Activated CD4-positive, alpha-beta memory T cell treated with anti-CD3 and anti-CD28 coated beads, Interleukin-2, amount 10 ng/mL, durations not matched to agents 7 days and 5 days (primary cell): ENCODE measurements around the gene PALLD. TPM values are rescaled to one million over a fixed set of nuclear protein-coding genes. Genes with fewer than 3 reads are reported as not detected.
"Not testable (repeated sequence)": the region's sequence is repeated elsewhere in the genome, so short reads cannot be mapped to it uniquely, and the experiment has no call there.

Experiments used
- CTCF ChIA-PET: fragments of 350-600 bp; sonication (Branson Sonifier 250); formaldehyde crosslinking; loops from one replicate; lab custom pipeline; 2021; ENCODE audit warnings: antibody characterized with exemption, inconsistent platforms; lab: Charles Lee
- POLR2A ChIA-PET: fragments of 350-600 bp; sonication (Branson Sonifier 250); formaldehyde crosslinking; loops from one replicate; lab custom pipeline; 2021; ENCODE audit warnings: antibody characterized with exemption; lab: Charles Lee
- DNase-seq: peaks from one replicate; pipeline ENCODE4 v3.0.0-alpha.2; 2020
- H3K27ac Mint-ChIP-seq: one replicate; pipeline ENCODE4 v1.8.0; 2021; ENCODE audit warnings: mild to moderate bottlenecking, mixed read lengths
- H3K27me3 Mint-ChIP-seq: one replicate; pipeline ENCODE4 v1.8.0; 2021; ENCODE audit warnings: mixed read lengths
- H3K36me3 Mint-ChIP-seq: one replicate; pipeline ENCODE4 v1.8.0; 2021; ENCODE audit warnings: low read depth, mixed read lengths
- H3K4me1 Mint-ChIP-seq: one replicate; pipeline ENCODE4 v1.8.0; 2021; ENCODE audit warnings: mixed read lengths
- H3K4me3 Mint-ChIP-seq: one replicate; pipeline ENCODE4 v1.8.0; 2021; ENCODE audit warnings: mild to moderate bottlenecking, mixed read lengths
- H3K9me3 Mint-ChIP-seq: one replicate; pipeline ENCODE4 v1.8.0; 2021; ENCODE audit warnings: mixed read lengths
- total RNA-seq, 2 experiments: library from RNA; stranded (reverse); gene quantifications; one replicate each; pipeline ENCODE4 v1.2.3, GENCODE V29; 2021

The PALLD gene
- total RNA-seq, 2 experiments from 2014 or later: 5.4 to 5.8 TPM

DNA sequence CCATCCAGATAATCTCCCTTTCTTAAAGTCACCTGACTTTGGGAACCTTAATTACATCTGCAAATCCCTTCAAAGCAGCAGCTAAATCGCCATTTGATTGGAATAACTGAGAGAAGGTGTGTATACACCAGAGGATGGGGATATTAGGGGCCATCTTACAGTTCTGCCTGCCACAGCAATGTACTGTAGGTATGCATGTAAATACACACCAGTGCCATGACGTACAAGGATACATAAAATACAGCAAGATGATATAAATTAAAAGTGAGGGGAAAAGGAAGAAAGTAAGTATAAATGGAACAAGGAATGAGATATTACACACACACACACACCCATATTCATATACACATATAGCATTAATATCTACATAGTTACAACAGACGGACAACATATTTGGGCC, 432.0 kb downstream of the PALLD start:
- H3K27me3 Mint-ChIP-seq: no peaks in the 10 kb centered on the region
- H3K9me3 Mint-ChIP-seq: peaks cover 25% of the 10 kb centered on the region
- peaks cover 2% of the 10 kb centered on the region for H3K4me1 Mint-ChIP-seq
- ChIA-PET CTCF (interaction anchor here (0.9 to 1.9 kb wide), 3 partner anchors 8 to 82 kb away, joined by 3 to 16 read pairs (median 6); partner anchors contain the start of gene CBR4), POLR2A (no interaction called here)
- H3K36me3 Mint-ChIP-seq: peaks cover 8% of the 10 kb centered on the region
- H3K27ac Mint-ChIP-seq: no peak overlapping the region
- H3K4me3 Mint-ChIP-seq: no peak overlapping the region
- DNase-seq: no peak

DNA sequence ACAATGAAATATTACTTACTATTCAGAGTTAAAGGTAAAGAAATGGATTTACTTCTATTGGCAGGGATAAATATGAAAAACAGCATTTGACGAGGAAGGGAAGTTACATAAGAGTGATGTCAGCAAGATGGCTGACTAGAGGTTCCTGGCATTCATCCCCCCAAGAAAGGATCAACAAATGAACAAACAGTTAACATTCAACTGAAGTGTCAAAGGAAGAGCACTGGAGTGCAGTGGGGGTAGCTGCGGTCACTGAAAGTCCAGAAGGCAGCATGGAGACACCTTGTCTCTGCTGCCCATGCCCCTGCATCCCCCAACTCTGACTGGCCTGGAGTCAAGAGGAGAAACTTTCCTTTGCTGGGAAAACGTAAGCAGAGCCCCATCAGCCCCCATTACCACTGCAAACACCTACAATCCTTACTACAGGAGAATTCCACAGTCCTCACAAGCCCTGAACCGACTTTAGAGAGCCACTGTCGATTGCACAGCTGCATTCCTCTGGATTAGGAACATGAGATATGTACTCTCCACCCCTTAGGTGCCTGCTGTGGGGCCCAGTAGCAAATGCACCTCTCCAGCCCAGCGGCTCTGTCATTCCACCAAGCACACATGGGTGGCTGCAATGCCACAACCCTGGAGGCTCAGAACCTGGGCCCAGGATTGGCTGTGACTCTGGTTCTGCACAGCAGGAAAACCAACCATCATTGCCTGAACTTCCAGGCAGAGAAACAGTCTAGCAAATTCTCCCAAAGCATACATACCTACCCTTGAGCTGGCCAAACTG, 433.8 kb downstream of the PALLD start:
- H3K27me3 Mint-ChIP-seq: no peaks in the 10 kb centered on the region
- ChIA-PET CTCF (interaction anchor here (1.9 kb wide), 1 partner anchor 10 kb away, joined by 16 read pairs; no protein-coding TSS in a partner anchor), POLR2A (no interaction called here)
- H3K4me3 Mint-ChIP-seq: no peak overlapping the region
- H3K4me1 Mint-ChIP-seq: peaks cover 2% of the 10 kb centered on the region
- H3K27ac Mint-ChIP-seq: no peak overlapping the region
- H3K36me3 Mint-ChIP-seq: peaks cover 8% of the 10 kb centered on the region
- no peak for DNase-seq
- H3K9me3 Mint-ChIP-seq: peaks cover 25% of the 10 kb centered on the region

DNA sequence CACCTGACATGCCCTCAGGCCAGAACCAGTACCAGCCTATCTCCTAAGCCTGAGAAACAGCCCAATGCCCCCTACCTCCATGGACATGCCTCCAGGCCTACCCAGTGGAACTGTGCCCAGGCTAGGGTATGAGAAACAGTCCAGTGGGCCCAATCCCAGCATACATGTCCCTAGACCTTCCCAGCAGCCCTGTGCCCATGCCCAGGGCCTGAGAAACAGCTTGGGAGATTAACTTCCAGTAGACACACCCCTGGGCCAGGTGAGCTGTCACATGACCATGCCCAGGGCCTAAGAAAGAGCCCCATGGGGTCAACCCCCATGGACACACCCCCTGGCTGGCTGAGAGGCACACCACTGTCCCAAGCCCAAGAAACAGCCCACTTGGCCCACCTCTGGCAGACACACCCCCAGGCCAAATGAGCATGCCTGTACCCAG, 434.4 kb downstream of the PALLD start:
- Mint-ChIP-seq H3K4me1 (peaks cover 2% of the 10 kb centered on the region), H3K4me3 (no peak overlapping the region), H3K9me3 (peaks cover 25% of the 10 kb centered on the region), H3K36me3 (peaks cover 8% of the 10 kb centered on the region), H3K27ac (no peak overlapping the region), H3K27me3 (no peaks in the 10 kb centered on the region)
- ChIA-PET POLR2A (no interaction called here), CTCF (no interaction called here)
- no peak for DNase-seq

DNA sequence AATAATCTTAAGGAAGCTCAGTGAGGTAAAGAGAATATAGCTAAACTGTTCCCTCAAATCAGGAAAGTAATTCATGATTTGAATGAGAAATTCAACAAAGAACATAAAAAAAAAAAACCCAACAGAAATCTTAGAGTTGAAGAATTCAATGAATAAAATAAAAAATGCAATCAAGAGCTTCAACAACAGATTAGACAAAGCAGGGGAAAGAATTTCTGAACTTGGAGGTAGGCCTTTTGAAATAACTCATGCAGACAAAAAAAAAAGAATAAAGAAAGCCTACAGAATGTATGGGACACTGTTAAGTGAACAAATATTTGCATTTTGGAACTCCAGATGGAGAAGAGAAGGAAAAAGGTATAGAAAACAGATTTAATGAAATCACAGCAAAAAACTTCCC, 435.3 kb downstream of the PALLD start:
- CTCF ChIA-PET: interaction anchor here (1.1 kb wide), 1 partner anchor 9 kb away, joined by 3 read pairs; no protein-coding TSS in a partner anchor
- POLR2A ChIA-PET: no interaction called here
- Mint-ChIP-seq H3K9me3 (peaks cover 29% of the 10 kb centered on the region), H3K4me1 (peaks cover 2% of the 10 kb centered on the region), H3K27me3 (no peaks in the 10 kb centered on the region), H3K4me3 (no peak overlapping the region), H3K36me3 (peaks cover 8% of the 10 kb centered on the region), H3K27ac (no peak overlapping the region)
- no peak for DNase-seq

DNA sequence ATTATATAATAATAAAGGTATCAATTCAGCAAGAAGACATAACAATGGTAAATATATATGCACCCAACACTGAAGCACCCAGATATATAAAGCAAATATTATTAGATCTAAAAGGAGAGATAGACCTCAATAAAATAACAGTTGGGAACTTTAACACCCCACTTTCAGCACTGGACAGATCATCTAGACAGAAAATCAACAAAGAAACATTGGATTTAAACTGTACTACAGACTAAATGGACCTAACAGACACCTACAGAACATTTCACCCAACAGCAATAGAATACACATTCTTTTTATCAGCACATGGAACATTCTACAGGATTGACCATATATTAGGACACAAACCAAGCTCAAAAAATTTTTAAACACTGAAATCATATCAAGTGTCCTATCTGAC, 436.6 kb downstream of the PALLD start:
- peaks cover 29% of the 10 kb centered on the region for H3K9me3 Mint-ChIP-seq
- no peaks in the 10 kb centered on the region for H3K27me3 Mint-ChIP-seq
- POLR2A ChIA-PET: no interaction called here
- no peak overlapping the region for H3K4me3 Mint-ChIP-seq
- peaks cover 8% of the 10 kb centered on the region for H3K36me3 Mint-ChIP-seq
- no peak overlapping the region for H3K27ac Mint-ChIP-seq
- H3K4me1 Mint-ChIP-seq: peaks cover 2% of the 10 kb centered on the region
- DNase-seq: no peak
- CTCF ChIA-PET: interaction anchor here (0.5 to 1.1 kb wide), 3 partner anchors 10 to 104 kb away, joined by 3 read pairs; no protein-coding TSS in a partner anchor

DNA sequence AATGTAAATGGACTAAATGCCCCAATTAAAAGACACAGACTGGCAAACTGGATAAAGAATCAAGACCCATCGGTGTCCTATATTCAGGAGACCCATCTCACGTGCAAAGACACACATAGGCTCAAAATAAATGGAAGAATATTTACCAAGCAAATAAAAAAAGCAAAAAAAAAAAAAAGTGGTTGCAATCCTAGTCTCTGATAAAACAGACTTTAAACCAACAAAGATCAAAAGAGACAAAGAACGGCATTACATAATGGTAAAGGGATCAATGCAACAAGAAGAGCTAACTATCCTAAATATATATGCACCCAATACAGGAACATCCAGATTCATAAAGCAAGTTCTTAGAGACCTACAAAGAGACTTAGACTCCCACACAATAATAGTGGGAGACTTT, 440.6 kb downstream of the PALLD start:
- DNase-seq, CTCF ChIA-PET, H3K36me3 Mint-ChIP-seq, H3K4me3 Mint-ChIP-seq, POLR2A ChIA-PET, H3K4me1 Mint-ChIP-seq, H3K27ac Mint-ChIP-seq, H3K27me3 Mint-ChIP-seq: not testable (repeated sequence)
- H3K9me3 Mint-ChIP-seq: peaks cover 20% of the 10 kb centered on the region

DNA sequence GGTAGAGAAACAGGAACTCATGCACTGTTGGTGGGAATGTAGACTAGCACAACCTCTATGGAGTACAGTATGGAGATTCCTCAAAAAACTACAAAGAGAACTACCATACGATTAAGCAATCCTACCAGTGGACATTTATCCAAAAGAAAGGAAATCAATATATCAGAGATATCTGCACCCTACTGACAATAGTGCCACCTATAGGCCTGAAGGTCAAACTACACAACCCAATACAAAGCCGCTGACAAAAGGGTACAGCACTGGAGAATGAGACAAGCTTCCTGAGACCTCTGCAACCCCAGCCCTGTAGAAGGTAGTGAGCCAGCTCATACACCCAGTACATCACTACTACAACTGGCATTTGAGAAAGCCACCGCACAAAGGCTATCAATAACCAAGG, 446.1 kb downstream of the PALLD start:
- no peaks in the 10 kb centered on the region for H3K4me1 Mint-ChIP-seq
- H3K36me3 Mint-ChIP-seq: no peaks in the 10 kb centered on the region
- ChIA-PET POLR2A (no interaction called here), CTCF (interaction anchor here (0.8 to 1.2 kb wide), 3 partner anchors 10 to 29 kb away, joined by 3 read pairs; no protein-coding TSS in a partner anchor)
- peaks cover 7% of the 10 kb centered on the region for H3K9me3 Mint-ChIP-seq
- DNase-seq: no peak
- no peak overlapping the region for H3K27ac Mint-ChIP-seq
- no peak overlapping the region for H3K4me3 Mint-ChIP-seq
- peaks cover 16% of the 10 kb centered on the region for H3K27me3 Mint-ChIP-seq

DNA sequence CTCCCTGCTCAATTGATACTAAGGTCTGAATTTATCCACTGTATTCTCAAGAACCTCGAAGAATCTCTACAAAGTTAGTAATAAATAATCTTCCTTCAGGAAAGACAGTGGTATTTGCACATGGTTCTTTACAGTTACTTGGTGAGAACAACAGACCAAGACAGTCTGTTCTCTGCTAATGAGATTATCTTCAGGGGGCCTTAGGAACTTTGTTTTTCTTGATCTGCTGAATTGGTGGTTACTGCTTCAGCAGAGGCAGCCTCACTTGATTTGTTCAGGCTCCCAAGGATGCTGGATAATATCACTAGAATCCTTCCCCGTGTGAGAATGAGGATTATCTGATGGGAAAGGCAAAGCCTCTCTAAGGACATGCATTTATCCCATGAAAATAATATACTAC, 448.4 kb downstream of the PALLD start:
- Mint-ChIP-seq H3K27me3 (peaks cover 28% of the 10 kb centered on the region), H3K9me3 (no peaks in the 10 kb centered on the region), H3K36me3 (no peaks in the 10 kb centered on the region), H3K4me1 (no peaks in the 10 kb centered on the region), H3K27ac (no peak overlapping the region), H3K4me3 (no peak overlapping the region)
- ChIA-PET POLR2A (no interaction called here), CTCF (no interaction called here)
- no peak for DNase-seq

DNA sequence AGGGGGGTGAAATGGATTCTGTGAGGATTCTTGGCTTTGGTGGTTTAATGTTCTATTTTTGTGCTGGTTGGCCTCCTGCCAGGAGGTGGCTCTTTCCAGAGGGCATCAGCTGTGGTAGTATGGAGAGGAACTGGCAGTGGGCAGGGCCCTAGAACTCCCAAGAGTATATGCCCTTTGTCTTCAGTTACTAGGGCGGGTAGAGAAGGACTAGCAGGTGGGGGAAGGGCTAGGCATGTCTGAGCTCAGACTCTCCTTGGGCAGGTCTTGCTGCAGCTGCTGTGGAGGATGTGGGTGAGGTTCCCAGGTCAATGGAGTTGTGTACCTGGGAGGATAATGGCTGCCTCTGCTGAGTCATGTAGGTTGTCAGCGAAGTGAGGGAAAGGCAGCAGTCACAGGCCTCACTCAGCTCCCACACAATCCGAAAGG, 456.0 kb downstream of the PALLD start:
- not testable (repeated sequence) for H3K27ac Mint-ChIP-seq, H3K4me3 Mint-ChIP-seq, H3K36me3 Mint-ChIP-seq, H3K4me1 Mint-ChIP-seq, H3K9me3 Mint-ChIP-seq, DNase-seq
- H3K27me3 Mint-ChIP-seq: peaks cover 22% of the 10 kb centered on the region
- POLR2A ChIA-PET: interaction anchor here (0.6 kb wide), 1 partner anchor 33 kb away, joined by 3 read pairs; no protein-coding TSS in a partner anchor
- CTCF ChIA-PET: interaction anchor here (1.0 to 1.7 kb wide), 2 partner anchors 10 to 30 kb away, joined by 3 to 6 read pairs; no protein-coding TSS in a partner anchor

DNA sequence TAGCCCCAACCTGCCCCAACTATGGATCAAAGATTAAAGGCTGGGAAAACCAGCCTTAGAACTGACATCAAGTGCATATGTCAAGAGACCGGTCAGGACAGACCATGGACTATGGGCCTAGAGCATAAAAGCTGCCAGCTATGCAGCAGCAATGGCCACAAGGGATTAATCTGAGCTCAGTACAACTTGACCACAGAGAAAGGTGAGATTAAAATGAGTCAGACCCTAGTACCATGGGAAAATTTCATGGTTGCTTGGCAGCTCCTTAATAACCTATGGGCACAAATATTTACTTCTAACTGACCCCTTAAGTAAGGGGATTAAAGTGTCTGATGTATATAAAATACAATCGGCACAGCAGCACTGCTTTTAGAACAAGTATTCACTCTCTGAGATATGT, 458.8 kb downstream of the PALLD start:
- H3K4me3 Mint-ChIP-seq: no peak overlapping the region
- H3K27ac Mint-ChIP-seq: no peak overlapping the region
- H3K27me3 Mint-ChIP-seq: peaks cover 7% of the 10 kb centered on the region
- ChIA-PET POLR2A (no interaction called here), CTCF (no interaction called here)
- H3K9me3 Mint-ChIP-seq: peaks cover 4% of the 10 kb centered on the region
- H3K4me1 Mint-ChIP-seq: no peaks in the 10 kb centered on the region
- H3K36me3 Mint-ChIP-seq: no peaks in the 10 kb centered on the region
- no peak for DNase-seq

DNA sequence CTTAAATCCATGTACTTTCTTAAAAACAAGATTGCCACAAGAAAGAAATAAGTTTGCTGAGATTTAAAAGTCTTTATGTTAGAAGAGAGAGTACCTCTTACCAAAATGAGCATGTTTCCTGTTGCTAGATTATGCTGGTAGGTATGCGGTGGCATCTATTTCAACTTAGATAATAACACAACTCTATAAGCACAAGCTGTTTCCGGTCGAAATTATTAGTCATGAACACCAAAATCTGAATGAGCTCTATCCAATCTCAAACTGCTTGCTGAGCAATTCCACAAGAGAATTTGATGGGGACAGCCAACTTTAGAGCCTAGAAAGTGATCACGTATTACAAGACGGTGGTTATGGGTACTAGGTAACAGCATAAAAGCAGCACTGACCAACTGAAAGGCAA, 463.9 kb downstream of the PALLD start:
- DNase-seq: no peak
- ChIA-PET POLR2A (no interaction called here), CTCF (no interaction called here)
- Mint-ChIP-seq H3K27me3 (peaks cover 1% of the 10 kb centered on the region), H3K36me3 (no peaks in the 10 kb centered on the region), H3K4me3 (no peak overlapping the region), H3K4me1 (no peaks in the 10 kb centered on the region), H3K27ac (no peak overlapping the region), H3K9me3 (no peaks in the 10 kb centered on the region)

DNA sequence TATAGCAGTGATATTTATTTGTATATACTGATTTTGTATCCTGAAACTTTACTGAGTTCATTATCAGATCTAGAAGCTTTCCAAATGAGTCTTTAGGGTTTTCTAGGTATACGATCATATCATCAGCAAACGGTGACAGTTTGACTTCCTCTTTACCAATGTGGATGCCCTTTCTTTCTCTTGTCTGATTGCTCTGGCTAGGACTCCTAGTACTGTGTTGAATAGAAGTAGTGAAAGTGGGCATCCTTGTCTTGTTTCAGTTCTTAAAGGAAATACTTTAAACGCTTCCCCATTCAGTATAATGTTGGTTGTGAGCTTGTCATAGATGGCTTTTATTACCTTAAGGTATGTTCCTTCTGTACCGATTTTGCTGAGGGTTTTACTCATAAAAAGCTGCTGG, 475.7 kb downstream of the PALLD start:
- Mint-ChIP-seq H3K4me3 (no peak overlapping the region), H3K36me3 (peaks cover 22% of the 10 kb centered on the region), H3K27me3 (peaks cover 10% of the 10 kb centered on the region), H3K27ac (no peak overlapping the region), H3K9me3 (peaks cover 16% of the 10 kb centered on the region), H3K4me1 (peaks cover 8% of the 10 kb centered on the region)
- no peak for DNase-seq
- POLR2A ChIA-PET: no interaction called here
- CTCF ChIA-PET: interaction anchor here (0.8 kb wide), 1 partner anchor 38 kb away, joined by 3 read pairs; the partner anchor contains the start of gene CBR4
